T-helper 1 cell (primary cell): ENCODE results near the gene GPBAR1.

Experiments
- DNase-seq, 5 donors: peaks; one replicate each; pipeline ENCODE4 v3.0.0-alpha.2; 2012 to 2020

Gene GPBAR1

GRCh38 chr2:218286570-218287459 lies 26.0 kb downstream of the GPBAR1 start:
- DNase-seq, result peak; percentile 77 to 88 (median 78)

- DNase-seq, result no peak
Observed at GRCh38 chr2:218289639-218290315, 29.0 kb downstream of the GPBAR1 start.

GRCh38 chr2:218290316-218291261 lies 29.8 kb downstream of the GPBAR1 start:
- peak; percentile 38 to 52 (median 44) for DNase-seq

- DNase-seq, result no peak
Observed at GRCh38 chr2:218291318-218292047, 30.7 kb downstream of the GPBAR1 start.

GRCh38 chr2:218292048-218293014 lies 31.5 kb downstream of the GPBAR1 start, which contains the start of gene TMBIM1:
Gene TMBIM1, minus strand, starts transcription at chr2:218292503. Its CDS starts 10,362 bp downstream, at chr2:218282141.
- DNase-seq, result peak; percentile 65 to 82 (median 68)

- DNase-seq, result no peak
Observed at GRCh38 chr2:218293715-218294429, 33.1 kb downstream of the GPBAR1 start.

GRCh38 chr2:218294430-218295022 lies 33.7 kb downstream of the GPBAR1 start:
- DNase-seq, result no peak

- DNase-seq, result no peak
Observed at GRCh38 chr2:218295029-218295428, 34.2 kb downstream of the GPBAR1 start.

GRCh38 chr2:218296200-218296599 lies 35.4 kb downstream of the GPBAR1 start:
- no peak for DNase-seq

- no peak for DNase-seq
Observed at GRCh38 chr2:218296847-218297246, 36.0 kb downstream of the GPBAR1 start.

GRCh38 chr2:218298314-218298875 lies 37.6 kb downstream of the GPBAR1 start:
- no peak for DNase-seq

- DNase-seq, result no peak
Observed at GRCh38 chr2:218300141-218300540, 39.3 kb downstream of the GPBAR1 start.

- DNase-seq, result peak; percentile 60 to 87 (median 83)
Observed at GRCh38 chr2:218301176-218301819, 40.5 kb downstream of the GPBAR1 start.

- no peak for DNase-seq
Observed at GRCh38 chr2:218305383-218305782, 44.6 kb downstream of the GPBAR1 start.

- no peak for DNase-seq
Observed at GRCh38 chr2:218306184-218306920, 45.5 kb downstream of the GPBAR1 start.

- no peak for DNase-seq
Observed at GRCh38 chr2:218307415-218308090, 46.7 kb downstream of the GPBAR1 start.

GRCh38 chr2:218310853-218311540 lies 50.2 kb downstream of the GPBAR1 start:
- DNase-seq, result no peak
